ENCODE measurements around the gene CSPG4. TPM values are rescaled to one million over a fixed set of nuclear protein-coding genes. Genes with fewer than 3 reads are reported as not detected.

CSPG4 gene
- total and polyA plus RNA-seq, 2 of the 4 experiments (the other 2 are of a cell fraction), result 12.4 to 28.4 TPM

- no peak for TF ChIP-seq USF2 (IDR thresholded peaks at IDR 0.05; ENCODE audit: low read depth, low read length)
- H2AK9ac ChIP-seq (replicated peaks; ENCODE audit: low read depth, low read length, poor library complexity), result no peak overlapping the region
- H2BK20ac ChIP-seq (ENCODE audit: low read depth, low read length), result no peak overlapping the region
- H3K14ac ChIP-seq (replicated peaks; ENCODE audit: low read depth, low read length), result no peak overlapping the region
- no peak overlapping the region for H4K8ac ChIP-seq (ENCODE audit: low read depth in 2 of 2, low read length in 2 of 2)
- no peak overlapping the region for H3K4me3 ChIP-seq (ENCODE audit: insufficient read depth, low read depth, low read length)
- H2AFZ ChIP-seq (replicated peaks; ENCODE audit: low read length, poor library complexity), result no peak overlapping the region
- DNase-seq (no peak), ATAC-seq (ENCODE audit: low read depth) (no peak)
- ChIA-PET CTCF (no interaction called here), POLR2A (ENCODE audit: unreplicated experiment) (no interaction called here)
- no peak overlapping the region for H3K27ac ChIP-seq (ENCODE audit: insufficient read depth, low read length)
- no peak overlapping the region for H3K4ac ChIP-seq (ENCODE audit: low read depth, low read length)
- H3K4me1 ChIP-seq (ENCODE audit: control insufficient read depth, insufficient read depth, low read length), result no peaks in the 10 kb centered on the region
- no peak overlapping the region for H3K18ac ChIP-seq (ENCODE audit: low read depth, low read length)
- intact Hi-C loops (cut with micrococcal nuclease) (no loop called here), in situ Hi-C loops (cut with MboI; ENCODE audit: low sequenced_read_pairs) (no loop called here), dilution Hi-C loops (cut with HindIII; ENCODE audit: low sequenced_read_pairs, unreplicated experiment) (no loop called here)
- H3K9me3 ChIP-seq (ENCODE audit: control insufficient read depth, insufficient read depth, low read length), result no peaks in the 10 kb centered on the region
- H3K23ac ChIP-seq (ENCODE audit: low read depth, low read length), result no peak overlapping the region
- no peaks in the 10 kb centered on the region for H4K20me1 ChIP-seq (ENCODE audit: insufficient read depth, low read length)
- peaks cover 4 to 15% of the 10 kb centered on the region in 2 experiments; a peak in 3 of 4 replicates for H3K79me1 ChIP-seq (ENCODE audit: low read depth in 1 of 2, low read length in 2 of 2)
- no TSS peak for BruUV-seq (replicated peaks)
- no peaks in the 10 kb centered on the region for H3K36me3 ChIP-seq (ENCODE audit: control insufficient read depth, insufficient read depth, low read length)
- H4K5ac ChIP-seq (ENCODE audit: low read depth, low read length), result no peak overlapping the region
- no peak overlapping the region for H3K9ac ChIP-seq (ENCODE audit: low read depth, low read length)
- no peak overlapping the region for H2AK5ac ChIP-seq (ENCODE audit: low read depth, low read length)
- H3K27me3 ChIP-seq (ENCODE audit: control insufficient read depth, insufficient read depth, low read length), result no peaks in the 10 kb centered on the region
- H2BK15ac ChIP-seq (ENCODE audit: low read depth, low read length), result no peak overlapping the region
- no peaks in the 10 kb centered on the region for H3K9me1 ChIP-seq (ENCODE audit: insufficient read depth, low read length)
- H2BK5ac ChIP-seq (ENCODE audit: low read depth, low read length, poor library complexity, severe bottlenecking), result no peak overlapping the region
- no peak overlapping the region for H2BK120ac ChIP-seq (ENCODE audit: low read depth, low read length)
- no peak overlapping the region for H4K91ac ChIP-seq (ENCODE audit: insufficient read depth, low read depth, low read length)
- H3K4me2 ChIP-seq (ENCODE audit: low read depth, low read length), result no peak overlapping the region
- H3K56ac ChIP-seq (ENCODE audit: extremely low read depth, insufficient read depth, low read length), result no peak overlapping the region
Observed at GRCh38 chr15:75631935-75632334, 80.7 kb downstream of the CSPG4 start.

Measured in IMR-90 (cell line).